Loucy (cell line): Measurements from ENCODE around the gene NOL4L.

Experiments
- EZH2phosphoT487 ChIP-seq: fragments of 200-600 bp; IDR thresholded peaks from 2 replicates; pipeline ENCODE4 v1.6.1; 2018; ENCODE audit warnings: antibody characterized with exemption, mild to moderate bottlenecking, moderate library complexity, borderline replicate concordance
- TF ChIP-seq, protein P1 (sequence below): fragments of 200-600 bp; sonication (generic); conservative IDR thresholded peaks from 2 replicates; pipeline ENCODE4 v1.5.1; 2014; ENCODE audit warnings: mild to moderate bottlenecking, antibody characterized with exemption, low read length

- TF ChIP-seq, protein P1, sequence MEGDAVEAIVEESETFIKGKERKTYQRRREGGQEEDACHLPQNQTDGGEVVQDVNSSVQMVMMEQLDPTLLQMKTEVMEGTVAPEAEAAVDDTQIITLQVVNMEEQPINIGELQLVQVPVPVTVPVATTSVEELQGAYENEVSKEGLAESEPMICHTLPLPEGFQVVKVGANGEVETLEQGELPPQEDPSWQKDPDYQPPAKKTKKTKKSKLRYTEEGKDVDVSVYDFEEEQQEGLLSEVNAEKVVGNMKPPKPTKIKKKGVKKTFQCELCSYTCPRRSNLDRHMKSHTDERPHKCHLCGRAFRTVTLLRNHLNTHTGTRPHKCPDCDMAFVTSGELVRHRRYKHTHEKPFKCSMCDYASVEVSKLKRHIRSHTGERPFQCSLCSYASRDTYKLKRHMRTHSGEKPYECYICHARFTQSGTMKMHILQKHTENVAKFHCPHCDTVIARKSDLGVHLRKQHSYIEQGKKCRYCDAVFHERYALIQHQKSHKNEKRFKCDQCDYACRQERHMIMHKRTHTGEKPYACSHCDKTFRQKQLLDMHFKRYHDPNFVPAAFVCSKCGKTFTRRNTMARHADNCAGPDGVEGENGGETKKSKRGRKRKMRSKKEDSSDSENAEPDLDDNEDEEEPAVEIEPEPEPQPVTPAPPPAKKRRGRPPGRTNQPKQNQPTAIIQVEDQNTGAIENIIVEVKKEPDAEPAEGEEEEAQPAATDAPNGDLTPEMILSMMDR = no peak
- no peak for TF ChIP-seq EZH2phosphoT487
Measured at GRCh38 chr20:32583581-32584070, 1.5 kb downstream of the NOL4L start.
